ENCODE results near the gene ELMO1.

The ELMO1 gene

GRCh38 chr7:37405603-37406122 lies 43.0 kb downstream of the ELMO1 start:
- no peak overlapping the region for H3K4me3 ChIP-seq (ENCODE audit: low read depth, low read length)
- H3K36me3 ChIP-seq (ENCODE audit: control insufficient read depth, insufficient read depth, low read length) = no peaks in the 10 kb centered on the region
- no peak overlapping the region for H3K27ac ChIP-seq (ENCODE audit: low read depth, low read length)
- H3K27me3 ChIP-seq (ENCODE audit: control insufficient read depth, insufficient read depth, low read length) = no peaks in the 10 kb centered on the region
- H3K9me3 ChIP-seq (ENCODE audit: control insufficient read depth, insufficient read depth, low read length) = no peaks in the 10 kb centered on the region
- no peak overlapping the region for H3K9ac ChIP-seq (ENCODE audit: low read depth, low read length)
- H3K4me1 ChIP-seq (ENCODE audit: control insufficient read depth, insufficient read depth, low read length) = 0 out of 2 replicates have a peak, but pooled peaks cover 4% of the 10 kb centered on the region

DNA sequence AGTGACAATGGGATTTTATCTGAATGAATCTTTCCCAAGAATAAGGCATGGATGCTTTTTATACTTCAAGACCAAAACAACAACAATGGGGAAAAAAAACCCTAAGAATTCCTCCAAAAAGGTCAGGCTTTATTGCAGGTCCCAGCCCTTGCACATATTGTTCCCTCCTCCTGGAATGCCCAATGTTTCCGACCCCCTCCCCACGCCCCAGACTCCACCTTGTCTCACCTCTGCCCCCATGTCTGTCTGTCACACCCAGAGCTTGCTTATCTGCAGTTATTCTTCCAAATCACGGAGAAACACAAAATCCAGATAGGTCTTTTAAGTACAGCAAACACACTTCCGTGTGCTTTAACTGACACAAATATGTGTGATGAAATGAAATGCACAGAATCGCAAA lies 43.5 kb downstream of the ELMO1 start:
- Histone ChIP-seq H3K27me3 (ENCODE audit: control insufficient read depth, insufficient read depth, low read length) (no peaks in the 10 kb centered on the region), H3K4me3 (ENCODE audit: low read depth, low read length) (no peak overlapping the region), H3K9ac (ENCODE audit: low read depth, low read length) (no peak overlapping the region), H3K4me1 (ENCODE audit: control insufficient read depth, insufficient read depth, low read length) (0 out of 2 replicates have a peak, but pooled peaks cover under 1% of the 10 kb centered on the region), H3K36me3 (ENCODE audit: control insufficient read depth, insufficient read depth, low read length) (no peaks in the 10 kb centered on the region), H3K27ac (ENCODE audit: low read depth, low read length) (no peak overlapping the region), H3K9me3 (ENCODE audit: control insufficient read depth, insufficient read depth, low read length) (no peaks in the 10 kb centered on the region)

- Histone ChIP-seq H3K4me3 (ENCODE audit: low read depth, low read length) (no peak overlapping the region), H3K4me1 (ENCODE audit: control insufficient read depth, insufficient read depth, low read length) (peaks cover 7% of the 10 kb centered on the region; the same call in 1 of the 2 replicates), H3K9me3 (ENCODE audit: control insufficient read depth, insufficient read depth, low read length) (no peaks in the 10 kb centered on the region), H3K9ac (ENCODE audit: low read depth, low read length) (no peak overlapping the region), H3K36me3 (ENCODE audit: control insufficient read depth, insufficient read depth, low read length) (no peaks in the 10 kb centered on the region), H3K27me3 (ENCODE audit: control insufficient read depth, insufficient read depth, low read length) (no peaks in the 10 kb centered on the region), H3K27ac (ENCODE audit: low read depth, low read length) (no peak overlapping the region)
Measured at GRCh38 chr7:37399876-37400421, 48.7 kb downstream of the ELMO1 start.

DNA sequence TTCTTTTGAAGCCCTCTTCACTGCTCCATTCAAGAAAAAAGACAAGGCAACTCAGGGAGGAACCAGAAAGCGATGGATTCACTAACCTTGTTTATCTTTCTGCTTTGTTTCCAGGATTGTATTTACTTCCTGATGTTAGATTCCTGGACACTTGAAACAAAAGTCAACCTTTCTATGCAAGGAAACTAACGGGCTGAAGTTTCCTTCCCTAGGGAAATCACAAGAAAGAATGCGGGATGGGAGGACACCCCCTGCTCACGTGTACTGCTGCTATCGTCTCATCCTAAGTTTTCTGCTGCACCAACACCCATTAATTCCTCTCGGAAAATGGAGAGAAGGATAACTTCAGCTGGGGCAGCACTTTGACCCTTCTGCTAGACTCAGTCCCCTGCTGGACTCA lies 50.3 kb downstream of the ELMO1 start:
- no peak overlapping the region for H3K4me3 ChIP-seq (ENCODE audit: low read depth, low read length)
- H3K9ac ChIP-seq (ENCODE audit: low read depth, low read length) = no peak overlapping the region
- no peak overlapping the region for H3K27ac ChIP-seq (ENCODE audit: low read depth, low read length)
- no peaks in the 10 kb centered on the region for H3K36me3 ChIP-seq (ENCODE audit: control insufficient read depth, insufficient read depth, low read length)
- H3K9me3 ChIP-seq (ENCODE audit: control insufficient read depth, insufficient read depth, low read length) = no peaks in the 10 kb centered on the region
- no peaks in the 10 kb centered on the region for H3K27me3 ChIP-seq (ENCODE audit: control insufficient read depth, insufficient read depth, low read length)
- H3K4me1 ChIP-seq (ENCODE audit: control insufficient read depth, insufficient read depth, low read length) = peaks cover 7% of the 10 kb centered on the region; the same call in 1 of the 2 replicates

DNA sequence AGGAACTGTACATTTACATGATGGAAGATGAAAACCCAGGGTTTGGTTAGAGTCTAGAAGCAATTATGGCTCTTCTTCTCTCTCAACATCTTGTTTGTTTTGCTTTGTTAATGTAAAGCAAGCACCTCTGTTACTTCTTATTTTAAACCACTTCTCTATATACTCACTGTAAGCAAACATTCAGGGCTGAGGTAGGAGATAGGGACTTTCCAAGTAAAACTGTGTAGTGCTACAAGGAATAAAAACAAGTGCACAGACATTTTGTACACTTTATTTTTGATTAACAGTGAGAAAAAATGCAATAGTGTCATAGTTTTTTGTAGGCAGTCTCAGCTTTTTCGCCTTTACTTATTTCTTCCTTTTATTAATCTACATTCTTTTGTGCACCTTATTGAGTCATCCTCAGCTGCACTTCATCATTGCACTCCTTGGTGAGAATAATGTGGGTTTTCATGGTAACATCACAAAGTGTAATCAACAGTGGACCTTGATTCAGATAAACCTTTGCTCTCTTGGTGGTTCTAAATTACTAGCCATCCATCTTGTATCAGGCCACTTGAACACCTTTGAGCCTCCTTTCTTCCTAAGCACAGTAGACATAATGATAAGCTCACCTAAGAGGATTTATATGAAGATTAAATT lies 52.9 kb downstream of the ELMO1 start:
- Histone ChIP-seq H3K4me1 (ENCODE audit: control insufficient read depth, insufficient read depth, low read length) (peaks cover 13% of the 10 kb centered on the region; the same call in 1 of the 2 replicates), H3K9ac (ENCODE audit: low read depth, low read length) (no peak overlapping the region), H3K27me3 (ENCODE audit: control insufficient read depth, insufficient read depth, low read length) (no peaks in the 10 kb centered on the region), H3K4me3 (ENCODE audit: low read depth, low read length) (no peak overlapping the region), H3K9me3 (ENCODE audit: control insufficient read depth, insufficient read depth, low read length) (no peaks in the 10 kb centered on the region), H3K27ac (ENCODE audit: low read depth, low read length) (no peak overlapping the region), H3K36me3 (ENCODE audit: control insufficient read depth, insufficient read depth, low read length) (no peaks in the 10 kb centered on the region)

DNA sequence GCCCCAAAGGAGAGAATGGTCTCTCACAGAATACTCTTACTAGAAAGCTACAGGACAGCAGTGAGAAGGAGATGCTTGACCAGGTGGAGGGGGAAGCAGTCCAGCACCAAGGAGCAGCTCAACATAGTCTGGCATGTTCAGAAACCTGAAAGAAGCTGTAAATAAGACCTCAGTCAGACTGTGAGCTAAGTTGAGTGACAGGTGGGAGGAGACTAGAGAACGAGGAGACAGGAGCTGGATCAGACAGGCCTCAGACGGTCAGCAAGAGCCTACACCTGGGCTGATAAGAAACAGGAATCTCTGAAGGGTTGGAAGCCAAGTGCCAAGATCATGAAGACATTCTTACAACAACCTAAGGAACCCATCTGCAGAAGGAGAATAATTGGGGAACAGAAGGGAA lies 54.5 kb downstream of the ELMO1 start:
- no peak overlapping the region for H3K27ac ChIP-seq (ENCODE audit: low read depth, low read length)
- no peaks in the 10 kb centered on the region for H3K27me3 ChIP-seq (ENCODE audit: control insufficient read depth, insufficient read depth, low read length)
- no peak overlapping the region for H3K9ac ChIP-seq (ENCODE audit: low read depth, low read length)
- H3K4me1 ChIP-seq (ENCODE audit: control insufficient read depth, insufficient read depth, low read length) = peaks cover 28% of the 10 kb centered on the region
- no peak overlapping the region for H3K4me3 ChIP-seq (ENCODE audit: low read depth, low read length)
- H3K36me3 ChIP-seq (ENCODE audit: control insufficient read depth, insufficient read depth, low read length) = no peaks in the 10 kb centered on the region
- no peaks in the 10 kb centered on the region for H3K9me3 ChIP-seq (ENCODE audit: control insufficient read depth, insufficient read depth, low read length)

- H3K4me1 ChIP-seq (ENCODE audit: control insufficient read depth, insufficient read depth, low read length) = peaks cover 29% of the 10 kb centered on the region
- H3K36me3 ChIP-seq (ENCODE audit: control insufficient read depth, insufficient read depth, low read length) = no peaks in the 10 kb centered on the region
- no peaks in the 10 kb centered on the region for H3K27me3 ChIP-seq (ENCODE audit: control insufficient read depth, insufficient read depth, low read length)
- no peaks in the 10 kb centered on the region for H3K9me3 ChIP-seq (ENCODE audit: control insufficient read depth, insufficient read depth, low read length)
- no peak overlapping the region for H3K27ac ChIP-seq (ENCODE audit: low read depth, low read length)
- H3K4me3 ChIP-seq (ENCODE audit: low read depth, low read length) = no peak overlapping the region
- H3K9ac ChIP-seq (ENCODE audit: low read depth, low read length) = no peak overlapping the region
Measured at GRCh38 chr7:37393476-37393875, 55.2 kb downstream of the ELMO1 start.

DNA sequence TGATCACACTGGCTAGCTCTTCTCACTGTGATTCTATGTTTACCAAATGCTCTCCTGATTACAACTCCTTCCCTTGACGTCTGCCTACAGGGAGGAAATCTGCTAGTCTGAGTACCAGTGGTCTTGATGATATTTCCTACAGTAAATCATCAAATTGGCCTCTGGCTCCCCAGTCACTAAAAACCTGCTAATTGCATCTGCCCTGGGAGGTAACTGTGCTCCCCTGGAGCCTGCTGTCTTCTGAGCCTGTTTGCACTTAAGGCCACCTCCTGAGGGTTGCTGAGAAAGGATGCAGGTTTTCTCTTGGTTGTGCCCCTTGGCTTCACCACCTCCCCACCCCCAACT lies 56.0 kb downstream of the ELMO1 start:
- Histone ChIP-seq H3K27ac (ENCODE audit: low read depth, low read length) (no peak overlapping the region), H3K36me3 (ENCODE audit: control insufficient read depth, insufficient read depth, low read length) (no peaks in the 10 kb centered on the region), H3K9me3 (ENCODE audit: control insufficient read depth, insufficient read depth, low read length) (no peaks in the 10 kb centered on the region), H3K4me3 (ENCODE audit: low read depth, low read length) (no peak overlapping the region), H3K4me1 (ENCODE audit: control insufficient read depth, insufficient read depth, low read length) (peaks cover 27% of the 10 kb centered on the region), H3K9ac (ENCODE audit: low read depth, low read length) (no peak overlapping the region), H3K27me3 (ENCODE audit: control insufficient read depth, insufficient read depth, low read length) (no peaks in the 10 kb centered on the region)

DNA sequence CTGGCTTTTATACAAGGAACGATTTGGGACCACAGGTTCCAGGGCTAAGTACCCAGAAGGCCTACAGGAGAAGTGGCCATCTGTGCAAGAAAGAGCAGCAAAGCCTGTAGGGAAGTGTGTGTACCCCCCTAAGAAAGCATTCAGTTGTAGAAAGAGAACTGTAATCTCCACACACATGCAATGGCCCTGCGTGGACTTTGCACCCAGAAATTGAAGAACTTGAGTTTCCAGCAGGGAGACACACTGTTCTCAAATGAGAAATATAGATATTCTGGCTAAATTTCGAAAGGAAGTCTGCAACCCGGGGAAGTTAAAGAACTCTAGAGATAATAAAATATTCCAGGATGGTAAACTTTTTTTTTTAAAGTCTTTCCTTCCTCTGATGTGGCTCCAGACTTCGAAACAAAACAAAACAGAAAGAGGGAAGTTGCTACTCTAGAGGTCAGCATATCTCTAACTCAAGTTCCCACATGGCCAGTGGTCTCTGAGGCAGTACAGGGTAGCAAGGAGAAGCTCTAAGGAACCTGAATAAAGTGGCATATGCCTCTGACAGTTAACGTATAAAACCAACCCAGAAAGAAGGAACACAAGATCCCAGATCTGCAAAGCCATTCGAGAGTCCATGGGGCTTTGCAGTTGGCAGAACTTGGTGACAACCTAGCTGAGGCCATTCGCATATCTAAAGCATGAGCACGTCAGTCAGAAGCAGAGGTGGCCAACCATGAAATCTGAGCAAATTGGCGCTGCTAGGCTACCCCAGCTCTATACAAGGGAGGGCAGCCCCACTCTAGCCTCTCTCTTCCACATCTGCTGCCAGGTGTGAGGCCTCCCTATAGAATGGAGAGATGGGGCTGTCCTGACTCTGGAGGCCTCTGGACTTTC lies 56.6 kb downstream of the ELMO1 start:
- Histone ChIP-seq H3K27ac (ENCODE audit: low read depth, low read length) (no peak overlapping the region), H3K9ac (ENCODE audit: low read depth, low read length) (no peak overlapping the region), H3K27me3 (ENCODE audit: control insufficient read depth, insufficient read depth, low read length) (no peaks in the 10 kb centered on the region)

GRCh38 chr7:37390114-37390513 lies 58.5 kb downstream of the ELMO1 start:
- no peaks in the 10 kb centered on the region for H3K27me3 ChIP-seq (ENCODE audit: control insufficient read depth, insufficient read depth, low read length)
- H3K4me3 ChIP-seq (ENCODE audit: low read depth, low read length) = no peak overlapping the region
- H3K27ac ChIP-seq (ENCODE audit: low read depth, low read length) = peak overlapping the region; percentile 5
- H3K4me1 ChIP-seq (ENCODE audit: control insufficient read depth, insufficient read depth, low read length) = peaks cover 27% of the 10 kb centered on the region
- H3K9ac ChIP-seq (ENCODE audit: low read depth, low read length) = no peak overlapping the region
- H3K9me3 ChIP-seq (ENCODE audit: control insufficient read depth, insufficient read depth, low read length) = no peaks in the 10 kb centered on the region
- H3K36me3 ChIP-seq (ENCODE audit: control insufficient read depth, insufficient read depth, low read length) = no peaks in the 10 kb centered on the region

More for the DNA sequence above, 56.6 kb downstream of the ELMO1 start:
- H3K36me3 ChIP-seq (ENCODE audit: control insufficient read depth, insufficient read depth, low read length) = no peaks in the 10 kb centered on the region
- no peaks in the 10 kb centered on the region for H3K9me3 ChIP-seq (ENCODE audit: control insufficient read depth, insufficient read depth, low read length)
- H3K4me1 ChIP-seq (ENCODE audit: control insufficient read depth, insufficient read depth, low read length) = peaks cover 27% of the 10 kb centered on the region
- H3K4me3 ChIP-seq (ENCODE audit: low read depth, low read length) = no peak overlapping the region

DNA sequence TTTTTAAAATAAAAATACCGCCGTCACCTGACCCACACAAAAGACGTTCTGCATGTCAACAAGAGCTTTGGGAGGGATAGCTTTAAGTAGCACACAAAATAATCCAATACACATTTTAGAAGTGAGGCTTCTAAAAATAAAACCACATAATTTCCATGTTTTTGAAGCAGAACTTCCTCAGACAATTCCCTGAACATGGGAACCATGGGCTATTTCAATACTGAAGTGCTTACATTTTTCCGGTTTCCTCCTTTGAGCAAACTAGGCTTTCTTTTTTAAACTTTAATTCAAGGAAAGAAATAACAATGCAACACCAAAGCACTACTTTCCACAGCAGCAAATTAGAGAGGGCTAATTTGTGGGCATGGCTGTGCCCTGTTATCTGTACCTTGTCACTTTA lies 59.9 kb downstream of the ELMO1 start:
- H3K27me3 ChIP-seq (ENCODE audit: control insufficient read depth, insufficient read depth, low read length) = no peaks in the 10 kb centered on the region
- H3K4me1 ChIP-seq (ENCODE audit: control insufficient read depth, insufficient read depth, low read length) = peaks cover 27% of the 10 kb centered on the region
- no peaks in the 10 kb centered on the region for H3K36me3 ChIP-seq (ENCODE audit: control insufficient read depth, insufficient read depth, low read length)
- no peak overlapping the region for H3K27ac ChIP-seq (ENCODE audit: low read depth, low read length)
- no peak overlapping the region for H3K4me3 ChIP-seq (ENCODE audit: low read depth, low read length)
- no peak overlapping the region for H3K9ac ChIP-seq (ENCODE audit: low read depth, low read length)
- no peaks in the 10 kb centered on the region for H3K9me3 ChIP-seq (ENCODE audit: control insufficient read depth, insufficient read depth, low read length)

Measured in HUES48 (cell line).